Activated gamma-delta T cell treated with anti-CD3 and anti-CD28 coated beads, Interleukin-2, amount 50 U/mL, for 16 hours (primary cell): Measurements from ENCODE around the gene SPRR2B.
"Not testable (repeated sequence)": the region's sequence is repeated elsewhere in the genome, so short reads cannot be mapped to it uniquely, and the experiment has no call there.

Source experiments
- DNase-seq: peaks from one replicate; pipeline ENCODE4 v3.0.0-alpha.2; 2020; ENCODE audit warnings: low read depth

The SPRR2B gene

GRCh38 chr1:153032677-153033308 is 38.6 kb downstream of the SPRR2B start:
- no peak for DNase-seq

- DNase-seq, result no peak
These were observed 39.3 kb downstream of the SPRR2B start for GRCh38 chr1:153032073-153032472.

GRCh38 chr1:153030895-153031294 is 40.5 kb downstream of the SPRR2B start, which contains the start of gene SPRR1B:
SPRR1B (plus strand) TSS chr1:153031203; CDS start chr1:153032346, 1,143 bp downstream.
- DNase-seq, result no peak

- no peak for DNase-seq
These were observed 42.6 kb downstream of the SPRR2B start for GRCh38 chr1:153028766-153029165.

GRCh38 chr1:153025797-153026196 is 45.6 kb downstream of the SPRR2B start:
- no peak for DNase-seq

- DNase-seq, result no peak
These were observed 47.0 kb downstream of the SPRR2B start for GRCh38 chr1:153024413-153024812.

GRCh38 chr1:153023109-153023508 is 48.3 kb downstream of the SPRR2B start:
- DNase-seq, result no peak

- DNase-seq, result not testable (repeated sequence)
These were observed 49.1 kb downstream of the SPRR2B start for GRCh38 chr1:153022340-153022739.

GRCh38 chr1:153021829-153022228 is 49.6 kb downstream of the SPRR2B start:
- not testable (repeated sequence) for DNase-seq
